ENCODE measurements around the gene RNF157.

Gene RNF157

GRCh38 chr17:76176701-76177574 lies 63.4 kb downstream of the RNF157 start:
- no peaks in the 10 kb centered on the region for H3K36me3 ChIP-seq (ENCODE audit: control insufficient read depth, low read length)
- no peaks in the 10 kb centered on the region for H3F3A ChIP-seq (ENCODE audit: control insufficient read depth, insufficient read depth)
- no peaks in the 10 kb centered on the region for H4K20me1 ChIP-seq (ENCODE audit: control insufficient read depth, insufficient read depth, low read depth, low read length)
- H3K79me2 ChIP-seq (ENCODE audit: control insufficient read depth, low read length): no peaks in the 10 kb centered on the region
- H3K27me3 ChIP-seq (ENCODE audit: control insufficient read depth, low read length): no peaks in the 10 kb centered on the region
- no peak for TF ChIP-seq EZH2phosphoT487 (IDR thresholded peaks at IDR 0.05; ENCODE audit: borderline replicate concordance, low read length)
- no peak for TF ChIP-seq CTCF (IDR thresholded peaks at IDR 0.05; ENCODE audit: low read depth, low read length, poor library complexity, severe bottlenecking)
- no peak overlapping the region for H3K4me2 ChIP-seq (ENCODE audit: low read length)
- no peak overlapping the region for H3K4me3 ChIP-seq (ENCODE audit: low read length)
- no peaks in the 10 kb centered on the region for H3K9me3 ChIP-seq (ENCODE audit: control insufficient read depth, insufficient read depth, low read length)
- H3K9me2 ChIP-seq (replicated peaks; ENCODE audit: control insufficient read depth, low read length): no peaks in the 10 kb centered on the region
- H3K27ac ChIP-seq (ENCODE audit: low read depth, low read length): no peak overlapping the region
- peaks cover 12% of the 10 kb centered on the region for H3K4me1 ChIP-seq (ENCODE audit: control insufficient read depth, low read length)

GRCh38 chr17:76174037-76174436 lies 66.3 kb downstream of the RNF157 start:
- Histone ChIP-seq H3K4me2 (ENCODE audit: low read length) (no peak overlapping the region), H3F3A (ENCODE audit: control insufficient read depth, insufficient read depth) (no peaks in the 10 kb centered on the region), H3K9me2 (replicated peaks; ENCODE audit: control insufficient read depth, low read length) (no peaks in the 10 kb centered on the region), H4K20me1 (ENCODE audit: control insufficient read depth, insufficient read depth, low read depth, low read length) (no peaks in the 10 kb centered on the region), H3K27ac (ENCODE audit: low read depth, low read length) (no peak overlapping the region), H3K4me1 (ENCODE audit: control insufficient read depth, low read length) (no peaks in the 10 kb centered on the region), H3K4me3 (ENCODE audit: low read length) (no peak overlapping the region), H3K9me3 (ENCODE audit: control insufficient read depth, insufficient read depth, low read length) (no peaks in the 10 kb centered on the region), H3K79me2 (ENCODE audit: control insufficient read depth, low read length) (no peaks in the 10 kb centered on the region), H3K36me3 (ENCODE audit: control insufficient read depth, low read length) (no peaks in the 10 kb centered on the region), H3K27me3 (ENCODE audit: control insufficient read depth, low read length) (no peaks in the 10 kb centered on the region; the same call in 1 of the 2 replicates)
- TF ChIP-seq CTCF (IDR thresholded peaks at IDR 0.05; ENCODE audit: low read depth, low read length, poor library complexity, severe bottlenecking) (no peak), EZH2phosphoT487 (IDR thresholded peaks at IDR 0.05; ENCODE audit: borderline replicate concordance, low read length) (no peak)

GRCh38 chr17:76173474-76173873 lies 66.8 kb downstream of the RNF157 start:
- Histone ChIP-seq H3K9me3 (ENCODE audit: control insufficient read depth, insufficient read depth, low read length) (no peaks in the 10 kb centered on the region), H3K4me2 (ENCODE audit: low read length) (no peak overlapping the region), H3K4me3 (ENCODE audit: low read length) (no peak overlapping the region), H4K20me1 (ENCODE audit: control insufficient read depth, insufficient read depth, low read depth, low read length) (no peaks in the 10 kb centered on the region), H3K36me3 (ENCODE audit: control insufficient read depth, low read length) (no peaks in the 10 kb centered on the region), H3K27me3 (ENCODE audit: control insufficient read depth, low read length) (no peaks in the 10 kb centered on the region; the same call in 1 of the 2 replicates), H3K4me1 (ENCODE audit: control insufficient read depth, low read length) (no peaks in the 10 kb centered on the region), H3K9me2 (replicated peaks; ENCODE audit: control insufficient read depth, low read length) (no peaks in the 10 kb centered on the region), H3K27ac (ENCODE audit: low read depth, low read length) (no peak overlapping the region), H3F3A (ENCODE audit: control insufficient read depth, insufficient read depth) (no peaks in the 10 kb centered on the region), H3K79me2 (ENCODE audit: control insufficient read depth, low read length) (no peaks in the 10 kb centered on the region)
- no peak for TF ChIP-seq EZH2phosphoT487 (IDR thresholded peaks at IDR 0.05; ENCODE audit: borderline replicate concordance, low read length)
- no peak for TF ChIP-seq CTCF (IDR thresholded peaks at IDR 0.05; ENCODE audit: low read depth, low read length, poor library complexity, severe bottlenecking)

Measured in DOHH2 (cell line).